NCI-H510A (cell line): ENCODE data around the gene MAP2.

Experiments
- DNase-seq: peaks from one replicate; lab custom pipeline; 2025; lab: John Stamatoyannopoulos, UW

Gene MAP2

GRCh38 chr2:209534228-209534627 is 110.4 kb downstream of the MAP2 start:
- DNase-seq = no peak

- DNase-seq = no peak
These were observed 112.5 kb downstream of the MAP2 start for GRCh38 chr2:209536363-209536762.

GRCh38 chr2:209547726-209548125 is 123.9 kb downstream of the MAP2 start:
- no peak for DNase-seq

GRCh38 chr2:209549589-209549988 is 125.7 kb downstream of the MAP2 start:
- no peak for DNase-seq

GRCh38 chr2:209553913-209554312 is 130.1 kb downstream of the MAP2 start:
- no peak for DNase-seq

GRCh38 chr2:209556354-209556961 is 132.6 kb downstream of the MAP2 start:
- DNase-seq = no peak

- no peak for DNase-seq
These were observed 137.1 kb downstream of the MAP2 start for GRCh38 chr2:209560911-209561310.

- DNase-seq = no peak
These were observed 139.6 kb downstream of the MAP2 start for GRCh38 chr2:209563453-209563852.

- no peak for DNase-seq
These were observed 141.0 kb downstream of the MAP2 start for GRCh38 chr2:209564816-209565215.

GRCh38 chr2:209565896-209566582 is 142.2 kb downstream of the MAP2 start:
- DNase-seq = peak; percentile 31

GRCh38 chr2:209570194-209570593 is 146.3 kb downstream of the MAP2 start:
- DNase-seq = no peak

- no peak for DNase-seq
These were observed 150.7 kb downstream of the MAP2 start for GRCh38 chr2:209574515-209574914.

GRCh38 chr2:209577376-209578357 is 153.8 kb downstream of the MAP2 start:
- DNase-seq = peak; percentile 15

GRCh38 chr2:209578394-209579001 is 154.7 kb downstream of the MAP2 start:
- no peak for DNase-seq

- no peak for DNase-seq
These were observed 155.4 kb downstream of the MAP2 start for GRCh38 chr2:209579230-209579749.

GRCh38 chr2:209581040-209581439 is 157.2 kb downstream of the MAP2 start:
- no peak for DNase-seq

GRCh38 chr2:209582281-209582680 is 158.4 kb downstream of the MAP2 start:
- no peak for DNase-seq

- DNase-seq = no peak
These were observed 160.6 kb downstream of the MAP2 start for GRCh38 chr2:209584472-209584871.

- DNase-seq = no peak
These were observed 161.1 kb downstream of the MAP2 start for GRCh38 chr2:209584915-209585314.

- no peak for DNase-seq
These were observed 167.2 kb downstream of the MAP2 start for GRCh38 chr2:209591021-209591420.

- no peak for DNase-seq
These were observed 168.3 kb downstream of the MAP2 start for GRCh38 chr2:209592106-209592505.

- no peak for DNase-seq
These were observed 170.1 kb downstream of the MAP2 start for GRCh38 chr2:209593930-209594329.
